Measurements from ENCODE around the gene ZNF454. TPM values are rescaled to one million over a fixed set of nuclear protein-coding genes. Genes with fewer than 3 reads are reported as not detected.
A peak's percentile ranks its signal among the peaks of the same experiment; 100 is the strongest.

ZNF454 gene
- total and polyA plus RNA-seq, 8 donors: 0.85 to 3.1 (median 1.7) TPM

GRCh38 chr5:178931846-178932760 lies 8.9 kb upstream of the ZNF454 start:
- ATAC-seq (no peak), DNase-seq (no peak), FAIRE-seq (no peak)
- intact Hi-C loops (cut with DNase I): no loop called here
- Histone ChIP-seq H3K4me1 (no peaks in the 10 kb centered on the region), H3K27me3 (no peaks in the 10 kb centered on the region), H3K9me3 (peaks cover 0 to 28% (median 4%) of the 10 kb centered on the region in 4 donors), H3K4me3 (no peak overlapping the region), H3K36me3 (peaks cover 0 to 22% (median 0%) of the 10 kb centered on the region in 3 donors), H3K27ac (no peak overlapping the region)
- WGBS, 2 donors: 93 to 96% methylated on average over 11 of the region's 11 CpGs
- TF ChIP-seq CTCF (IDR thresholded peaks at IDR 0.05): no peak

- DNase-seq (peak; percentile 10 to 80 (median 48)), FAIRE-seq (no peak), ATAC-seq (peak; percentile 32 to 65 (median 48))
- no peaks in the 10 kb centered on the region for H3K9me3 ChIP-seq
- intact Hi-C loops (cut with DNase I): no loop called here
- TF ChIP-seq CTCF (IDR thresholded peaks at IDR 0.05): no peak
- H3K4me1 ChIP-seq: peaks cover 0 to 4% (median 0%) of the 10 kb centered on the region in 3 donors
- no peaks in the 10 kb centered on the region for H3K27me3 ChIP-seq
- WGBS, 2 donors: 1% methylated on average over 23 of the region's 23 CpGs
- H3K36me3 ChIP-seq: no peaks in the 10 kb centered on the region
- peak overlapping the region; percentile 48 to 83 (median 76) for H3K4me3 ChIP-seq
- H3K27ac ChIP-seq: peak overlapping the region in 2 of 4 donors; percentile 39 to 61
Measured at GRCh38 chr5:178941361-178941760, 363 bp downstream of the ZNF454 start.

GRCh38 chr5:178965465-178966055 lies 24.6 kb downstream of the ZNF454 start:
- Histone ChIP-seq H3K36me3 (peaks cover 0 to 15% (median 2%) of the 10 kb centered on the region in 3 donors), H3K9me3 (peaks cover 0 to 10% (median 2%) of the 10 kb centered on the region in 4 donors), H3K4me1 (no peaks in the 10 kb centered on the region), H3K27ac (no peak overlapping the region), H3K27me3 (no peaks in the 10 kb centered on the region), H3K4me3 (no peak overlapping the region)
- intact Hi-C loops (cut with DNase I): no loop called here
- ATAC-seq (no peak), DNase-seq (no peak), FAIRE-seq (no peak)
- WGBS, 2 donors: 96 to 97% methylated on average over 5 of the region's 5 CpGs
- no peak for TF ChIP-seq CTCF (IDR thresholded peaks at IDR 0.05)

DNA sequence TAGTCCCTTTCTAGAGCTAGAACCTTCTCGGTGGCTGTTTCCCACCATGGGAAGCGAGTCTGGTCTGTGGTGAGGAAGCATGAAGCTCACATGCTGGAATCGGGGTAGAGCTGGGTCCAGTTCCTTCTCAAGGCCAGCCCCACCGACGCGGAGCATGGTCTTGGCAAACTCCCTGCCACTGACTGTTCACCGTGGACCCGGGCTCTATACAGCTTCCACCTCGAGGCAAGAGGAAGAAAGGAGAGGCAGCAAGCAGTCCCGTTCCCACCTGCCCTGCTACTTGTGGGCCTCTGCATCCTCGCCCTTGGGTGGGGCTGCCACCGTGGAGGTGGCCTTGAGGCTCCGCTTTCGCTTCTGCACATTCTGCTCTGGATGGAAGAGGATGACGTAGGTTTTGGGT lies 40.4 kb downstream of the ZNF454 start:
- Histone ChIP-seq H3K9me3 (peaks cover 0 to 5% (median 0%) of the 10 kb centered on the region in 4 donors), H3K4me1 (no peaks in the 10 kb centered on the region), H3K4me3 (no peak overlapping the region), H3K27ac (no peak overlapping the region), H3K36me3 (no peaks in the 10 kb centered on the region), H3K27me3 (no peaks in the 10 kb centered on the region)
- no peak for FAIRE-seq
- TF ChIP-seq CTCF (IDR thresholded peaks at IDR 0.05): no peak
- 93 to 98% methylated on average over 15 of the region's 15 CpGs for WGBS, 2 donors
- no peak for ATAC-seq
- intact Hi-C loops (cut with DNase I): no loop called here
- DNase-seq: no peak

Measured in pancreas (tissue), 10 donors.